ENCODE results near the gene CTXND2. TPM values are rescaled to one million over a fixed set of nuclear protein-coding genes. Genes with fewer than 3 reads are reported as not detected.

Gene CTXND2
- total and polyA plus RNA-seq, 2 donors (not counting 3 experiments of a cell fraction or from before 2014, with no cell fraction given), result not detected

- Histone ChIP-seq H3K9me1 (replicated peaks; ENCODE audit: control insufficient read depth, extremely low read depth, insufficient read depth, low read length) (no peaks in the 10 kb centered on the region), H3K79me2 (ENCODE audit: control insufficient read depth, insufficient read depth, low read length) (no peaks in the 10 kb centered on the region), H4K20me1 (replicated peaks; ENCODE audit: control insufficient read depth, extremely low read depth, insufficient read depth, low read length) (no peaks in the 10 kb centered on the region), H3K27me3 (ENCODE audit: control insufficient read depth in 2 of 2, insufficient read depth in 2 of 2, low read length in 2 of 2) (no peaks in the 10 kb centered on the region), H3K4me2 (ENCODE audit: insufficient read depth, low read length) (no peak overlapping the region), H3K9me3 (replicated peaks; ENCODE audit: control insufficient read depth, insufficient read depth, low read length) (no peaks in the 10 kb centered on the region), H3K9ac (replicated peaks; ENCODE audit: extremely low read depth, insufficient read depth, low read length) (no peak overlapping the region), H3K27ac (ENCODE audit: insufficient read depth, low read depth, low read length) (no peak overlapping the region), H3K4me3 (replicated peaks in 1 of 3; ENCODE audit: insufficient read depth in 1 of 3, low read depth in 1 of 3, low read length in 3 of 3) (no peak overlapping the region), H2AFZ (ENCODE audit: low read depth, low read length) (no peak overlapping the region), H3K4me1 (ENCODE audit: control insufficient read depth, extremely low read depth, insufficient read depth, low read length) (no peaks in the 10 kb centered on the region), H3K36me3 (ENCODE audit: control insufficient read depth in 2 of 2, extremely low read depth in 1 of 2, insufficient read depth in 2 of 2, low read length in 2 of 2) (peaks cover 0 to 3% of the 10 kb centered on the region in 2 experiments)
- dilution Hi-C loops (cut with MboI; ENCODE audit: extremely low pct_ligation_motif_present, low sequenced_read_pairs), result no loop called here
- ChIA-PET CTCF (interaction anchor here (0.7 kb wide), 1 partner anchor 28 kb away, joined by 3 read pairs; no protein-coding TSS in a partner anchor), POLR2A (no interaction called here)
- BruUV-seq (replicated peaks), result no TSS peak
- no peak for FAIRE-seq
- intact Hi-C loops (cut with micrococcal nuclease), result no loop called here
- no peak for TF ChIP-seq JUN (IDR thresholded peaks at IDR 0.05; ENCODE audit: borderline replicate concordance, insufficient read depth, insufficient read length, low read depth)
- TF ChIP-seq POLR2AphosphoS5 (IDR thresholded peaks at IDR 0.05; ENCODE audit: insufficient read depth, low read depth, low read length), result no peak
- DNase-seq (ENCODE audit: low read depth, low spot score), result no peak
These were observed 45.3 kb upstream of the CTXND2 start for GRCh38 chr1:150841626-150842025.

- H3K4me3 ChIP-seq (replicated peaks in 1 of 3; ENCODE audit: insufficient read depth in 1 of 3, low read depth in 1 of 3, low read length in 3 of 3), result no peak overlapping the region
- no peaks in the 10 kb centered on the region for H3K79me2 ChIP-seq (ENCODE audit: control insufficient read depth, insufficient read depth, low read length)
- DNase-seq (ENCODE audit: low read depth, low spot score), result no peak
- no peaks in the 10 kb centered on the region for H3K27me3 ChIP-seq (ENCODE audit: control insufficient read depth in 2 of 2, insufficient read depth in 2 of 2, low read length in 2 of 2)
- H3K4me1 ChIP-seq (ENCODE audit: control insufficient read depth, extremely low read depth, insufficient read depth, low read length), result no peaks in the 10 kb centered on the region
- TF ChIP-seq CTCF (IDR thresholded peaks at IDR 0.05; ENCODE audit: extremely low read depth in 1 of 2, insufficient read depth in 1 of 2, low read depth in 1 of 2, low read length in 2 of 2) (no peak), MYC (IDR thresholded peaks at IDR 0.05; ENCODE audit: low read depth, low read length) (no peak), JUN (IDR thresholded peaks at IDR 0.05; ENCODE audit: borderline replicate concordance, insufficient read depth, insufficient read length, low read depth) (no peak), POLR2A (IDR thresholded peaks at IDR 0.05; ENCODE audit: low read depth, low read length) (no peak), GATA2 (IDR thresholded peaks at IDR 0.05; ENCODE audit: insufficient read depth, insufficient read length, low read depth, low read length) (no peak), MAX (IDR thresholded peaks at IDR 0.05; ENCODE audit: insufficient read depth, insufficient read length) (no peak), EZH2 (IDR thresholded peaks at IDR 0.05; ENCODE audit: borderline replicate concordance, low read depth, low read length, severe bottlenecking) (no peak), POLR2AphosphoS5 (IDR thresholded peaks at IDR 0.05; ENCODE audit: insufficient read depth, low read depth, low read length) (no peak), FOS (IDR thresholded peaks at IDR 0.05; ENCODE audit: borderline replicate concordance, insufficient read depth, low read length) (no peak)
- dilution Hi-C loops (cut with MboI; ENCODE audit: extremely low pct_ligation_motif_present, low sequenced_read_pairs), result no loop called here
- H3K27ac ChIP-seq (ENCODE audit: insufficient read depth, low read depth, low read length), result no peak overlapping the region
- peaks cover 0 to 3% of the 10 kb centered on the region in 2 experiments for H3K36me3 ChIP-seq (ENCODE audit: control insufficient read depth in 2 of 2, extremely low read depth in 1 of 2, insufficient read depth in 2 of 2, low read length in 2 of 2)
- no peak for FAIRE-seq
- no peaks in the 10 kb centered on the region for H3K9me3 ChIP-seq (replicated peaks; ENCODE audit: control insufficient read depth, insufficient read depth, low read length)
- no peak overlapping the region for H2AFZ ChIP-seq (ENCODE audit: low read depth, low read length)
- H3K9me1 ChIP-seq (replicated peaks; ENCODE audit: control insufficient read depth, extremely low read depth, insufficient read depth, low read length), result no peaks in the 10 kb centered on the region
- H3K4me2 ChIP-seq (ENCODE audit: insufficient read depth, low read length), result no peak overlapping the region
- no peak overlapping the region for H3K9ac ChIP-seq (replicated peaks; ENCODE audit: extremely low read depth, insufficient read depth, low read length)
- ChIA-PET CTCF (interaction anchor here (0.7 kb wide), 1 partner anchor 29 kb away, joined by 3 read pairs; no protein-coding TSS in a partner anchor), POLR2A (no interaction called here)
- H4K20me1 ChIP-seq (replicated peaks; ENCODE audit: control insufficient read depth, extremely low read depth, insufficient read depth, low read length), result no peaks in the 10 kb centered on the region
- BruUV-seq (replicated peaks), result no TSS peak
- intact Hi-C loops (cut with micrococcal nuclease), result no loop called here
These were observed 44.6 kb upstream of the CTXND2 start for GRCh38 chr1:150842343-150842742.

Data from endothelial cell of umbilical vein (primary cell).